Ascending aorta (tissue), 2 donors: Measurements from ENCODE around the gene FOXF1. TPM values are rescaled to one million over a fixed set of nuclear protein-coding genes. Genes with fewer than 3 reads are reported as not detected.

Experiments
- DNase-seq, 2 donors: peaks; one replicate each; pipeline ENCODE4 v3.0.0-alpha.2; 2019; ENCODE audit warnings: low spot score in 2 of 2
- H3K27ac ChIP-seq, 2 donors: fragments of 200-600 bp; sonication (generic); one replicate each; pipeline ENCODE4 v1.5.1; 2016 to 2017; ENCODE audit warnings: mild to moderate bottlenecking in 1 of 2
- H3K27me3 ChIP-seq: fragments of 200-600 bp; sonication (generic); one replicate; pipeline ENCODE4 v1.5.1; 2017
- H3K36me3 ChIP-seq, 2 donors: fragments of 200-600 bp; sonication (generic); one replicate each; pipeline ENCODE4 v1.5.1; 2016
- H3K4me1 ChIP-seq, 2 donors: fragments of 200-600 bp; sonication (generic); one replicate each; pipeline ENCODE4 v1.5.1; 2016 to 2017; ENCODE audit warnings: mild to moderate bottlenecking in 1 of 2
- H3K4me3 ChIP-seq, 2 donors: fragments of 200-600 bp; sonication (generic); one replicate each; pipeline ENCODE4 v1.5.1; 2016 to 2017; ENCODE audit warnings: mild to moderate bottlenecking in 1 of 2
- H3K9me3 ChIP-seq, 2 donors: fragments of 200-600 bp; sonication (generic); one replicate each; pipeline ENCODE4 v1.5.1; 2016
- CTCF ChIP-seq, 3 experiments: fragments of 200-600 bp in 2 of 3; fragments of 450-650 bp in 1 of 3; sonication (generic) in 2 of 3; IDR thresholded peaks; one replicate each; pipeline ENCODE4 v1.5.1; 2016 to 2019; ENCODE audit warnings: antibody characterized with exemption in 3 of 3, mild to moderate bottlenecking in 1 of 3, moderate library complexity in 1 of 3
- intact Hi-C: fragments of 100-400 bp; cut with DNase I; formaldehyde crosslinking; loops from one replicate; pipeline ENCODE4 v1.15.1; 2023
- total RNA-seq: library from RNA; depleted of rRNA; stranded (reverse); fragments of >200 nt; gene quantifications from one replicate; pipeline ENCODE4 v1.1.0, GENCODE V29; 2016

The FOXF1 gene
- total RNA-seq, 1 donor from 2014 or later: 3.2 TPM

- DNase-seq: no peak
- no peaks in the 10 kb centered on the region for H3K9me3 ChIP-seq
- H3K4me1 ChIP-seq: peaks cover 0 to 4% of the 10 kb centered on the region in 2 donors
- H3K27ac ChIP-seq: no peak overlapping the region
- no peak for TF ChIP-seq CTCF (IDR thresholded peaks at IDR 0.05)
- intact Hi-C loops: no loop called here
- no peaks in the 10 kb centered on the region for H3K27me3 ChIP-seq
- no peaks in the 10 kb centered on the region for H3K36me3 ChIP-seq
- no peak overlapping the region for H3K4me3 ChIP-seq
These were observed 11.2 kb downstream of the FOXF1 start for GRCh38 chr16:86521236-86522197.

- intact Hi-C loops: no loop called here
- Histone ChIP-seq H3K27me3 (no peaks in the 10 kb centered on the region), H3K36me3 (no peaks in the 10 kb centered on the region), H3K9me3 (no peaks in the 10 kb centered on the region), H3K4me1 (peaks cover 0 to 4% of the 10 kb centered on the region in 2 donors), H3K27ac (no peak overlapping the region), H3K4me3 (no peak overlapping the region)
- no peak for DNase-seq
- no peak for TF ChIP-seq CTCF (IDR thresholded peaks at IDR 0.05)
These were observed 12.3 kb downstream of the FOXF1 start for GRCh38 chr16:86522634-86523033.

GRCh38 chr16:86523166-86523740 lies 12.9 kb downstream of the FOXF1 start:
- Histone ChIP-seq H3K27ac (no peak overlapping the region), H3K27me3 (no peaks in the 10 kb centered on the region), H3K36me3 (no peaks in the 10 kb centered on the region), H3K4me3 (no peak overlapping the region), H3K4me1 (peaks cover 0 to 4% of the 10 kb centered on the region in 2 donors), H3K9me3 (no peaks in the 10 kb centered on the region)
- intact Hi-C loops: no loop called here
- no peak for DNase-seq
- TF ChIP-seq CTCF (IDR thresholded peaks at IDR 0.05): no peak

GRCh38 chr16:86524029-86524428 lies 13.7 kb downstream of the FOXF1 start:
- no peak for TF ChIP-seq CTCF (IDR thresholded peaks at IDR 0.05)

GRCh38 chr16:86525696-86526095 lies 15.4 kb downstream of the FOXF1 start:
- DNase-seq: no peak
- H3K36me3 ChIP-seq: peaks cover under 1 to 7% of the 10 kb centered on the region in 2 donors
- no peaks in the 10 kb centered on the region for H3K4me1 ChIP-seq
- H3K9me3 ChIP-seq: no peaks in the 10 kb centered on the region
- no peaks in the 10 kb centered on the region for H3K27me3 ChIP-seq
- intact Hi-C loops: no loop called here
- H3K4me3 ChIP-seq: no peak overlapping the region
- no peak overlapping the region for H3K27ac ChIP-seq
- TF ChIP-seq CTCF (IDR thresholded peaks at IDR 0.05): no peak

More at GRCh38 chr16:86524029-86524428, 13.7 kb downstream of the FOXF1 start:
- Histone ChIP-seq H3K4me1 (peaks cover 0 to 4% of the 10 kb centered on the region in 2 donors), H3K9me3 (no peaks in the 10 kb centered on the region), H3K4me3 (no peak overlapping the region), H3K27ac (no peak overlapping the region), H3K36me3 (no peaks in the 10 kb centered on the region), H3K27me3 (no peaks in the 10 kb centered on the region)
- intact Hi-C loops: no loop called here
- no peak for DNase-seq
